Endothelial cell of umbilical vein (primary cell): ENCODE measurements around the gene KRT3. TPM values are rescaled to one million over a fixed set of nuclear protein-coding genes. Genes with fewer than 3 reads are reported as not detected.

Experiments
- BruUV-seq: library from RNA; stranded (reverse); fragments of 400-500 nt; replicated peaks from 2 replicates; lab custom pipeline; 2021; lab: Mats Ljungman, UMichigan
- CTCF ChIA-PET: fragments of 300-600, 350-600 bp; sonication (Branson Sonifier 250); formaldehyde crosslinking; loops from one replicate; lab custom pipeline; 2021; ENCODE audit warnings: antibody characterized with exemption, inconsistent platforms; lab: Charles Lee
- POLR2A ChIA-PET: fragments of 300-600, 350-600 bp; sonication (Branson Sonifier 250); formaldehyde crosslinking; loops from one replicate; lab custom pipeline; 2021; ENCODE audit warnings: antibody characterized with exemption, inconsistent platforms; lab: Charles Lee
- DNase-seq: peaks from one replicate; pipeline ENCODE4 v3.0.0-alpha.2; 2011; ENCODE audit warnings: low read depth, low spot score
- FAIRE-seq: peaks from 2 replicates; lab custom pipeline; 2011; peaks lifted over from hg19 to GRCh38; lab: Jason Lieb, UNC
- H2AFZ ChIP-seq: 2 replicates; pipeline ENCODE4 v1.6.0; 2012; ENCODE audit warnings: low read depth, low read length, control low read depth, inconsistent platforms
- H3K27ac ChIP-seq: 2 replicates; pipeline ENCODE4 v1.5.1; 2011; ENCODE audit warnings: low read depth, mild to moderate bottlenecking, control low read depth, low read length, moderate library complexity; ENCODE audit not compliant: insufficient read depth
- H3K27me3 ChIP-seq, 2 experiments: 2 replicates each; pipeline versions ENCODE4 v1.6.0 to v1.6.1; 2011; ENCODE audit warnings: low read length in 2 of 2, mixed read lengths in 1 of 2; ENCODE audit not compliant: control insufficient read depth in 2 of 2, insufficient read depth in 2 of 2
- H3K36me3 ChIP-seq, 2 experiments: 2 replicates in 1 of 2; 3 replicates in 1 of 2; pipeline ENCODE4 v1.5.1; 2011; ENCODE audit warnings: low read length in 2 of 2, mild to moderate bottlenecking in 1 of 2, moderate library complexity in 1 of 2; ENCODE audit not compliant: control insufficient read depth in 2 of 2, insufficient read depth in 2 of 2; ENCODE audit errors: extremely low read depth in 1 of 2
- H3K4me1 ChIP-seq: 3 replicates; pipeline ENCODE4 v1.5.1; 2011; ENCODE audit warnings: mild to moderate bottlenecking, low read length; ENCODE audit not compliant: control insufficient read depth, insufficient read depth; ENCODE audit errors: extremely low read depth
- H3K4me2 ChIP-seq: 2 replicates; pipeline ENCODE4 v1.6.1; 2011; ENCODE audit warnings: low read length, control low read depth, mixed read lengths; ENCODE audit not compliant: insufficient read depth
- H3K4me3 ChIP-seq, 3 experiments: fragments of 200-600 bp in 1 of 3; sonication (generic), shearing (Covaris generic) in 1 of 3; replicated peaks in 1 of 3; 2 replicates each; pipeline ENCODE4 v1.5.1; 2011 to 2016; ENCODE audit warnings: control low read depth in 3 of 3, low read length in 3 of 3, mild to moderate bottlenecking in 2 of 3, inconsistent platforms in 1 of 3, low read depth in 1 of 3, moderate library complexity in 1 of 3; ENCODE audit not compliant: insufficient read depth in 1 of 3
- H3K79me2 ChIP-seq: 2 replicates; pipeline ENCODE4 v1.6.0; 2012; ENCODE audit warnings: low read length, inconsistent platforms; ENCODE audit not compliant: control insufficient read depth, insufficient read depth
- H3K9ac ChIP-seq: replicated peaks from 2 replicates; pipeline ENCODE3; 2011; ENCODE audit warnings: low read length, control low read depth; ENCODE audit not compliant: insufficient read depth; ENCODE audit errors: extremely low read depth
- H3K9me1 ChIP-seq: replicated peaks from 3 replicates; pipeline ENCODE4 v1.6.0; 2011; ENCODE audit warnings: mild to moderate bottlenecking, low read length; ENCODE audit not compliant: control insufficient read depth, insufficient read depth; ENCODE audit errors: extremely low read depth
- H3K9me3 ChIP-seq: replicated peaks from 2 replicates; pipeline ENCODE4 v1.5.1; 2012; ENCODE audit warnings: low read length, inconsistent platforms; ENCODE audit not compliant: control insufficient read depth, insufficient read depth
- H4K20me1 ChIP-seq: replicated peaks from 2 replicates; pipeline ENCODE3; 2011; ENCODE audit warnings: mild to moderate bottlenecking, low read length; ENCODE audit not compliant: control insufficient read depth, insufficient read depth; ENCODE audit errors: extremely low read depth
- EZH2 ChIP-seq: IDR thresholded peaks from 2 replicates; pipeline ENCODE4 v1.6.1; 2012; ENCODE audit warnings: borderline replicate concordance, low read depth, mild to moderate bottlenecking, moderate library complexity, low read length, inconsistent platforms; ENCODE audit not compliant: severe bottlenecking
- FOS ChIP-seq: IDR thresholded peaks from 2 replicates; pipeline ENCODE4 v1.6.1; 2011; ENCODE audit warnings: mild to moderate bottlenecking, low read length, moderate library complexity, borderline replicate concordance; ENCODE audit not compliant: insufficient read depth
- GATA2 ChIP-seq: IDR thresholded peaks from 2 replicates; pipeline ENCODE4 v1.7.0; 2011; ENCODE audit warnings: low read depth, mild to moderate bottlenecking, moderate library complexity, mixed read lengths, low read length; ENCODE audit not compliant: insufficient read length, insufficient read depth
- JUN ChIP-seq: IDR thresholded peaks from 2 replicates; pipeline ENCODE4 v1.6.1; 2011; ENCODE audit warnings: borderline replicate concordance, low read depth; ENCODE audit not compliant: insufficient read length, insufficient read depth
- POLR2A ChIP-seq: IDR thresholded peaks from 2 replicates; pipeline ENCODE4 v1.6.1; 2012; ENCODE audit warnings: low read depth, mild to moderate bottlenecking, control low read depth, low read length
- POLR2AphosphoS5 ChIP-seq: IDR thresholded peaks from 2 replicates; pipeline ENCODE4 v1.6.1; 2012; ENCODE audit warnings: low read depth, mild to moderate bottlenecking, control low read depth, low read length, moderate library complexity; ENCODE audit not compliant: insufficient read depth
- dilution Hi-C: fragments of 300-500 bp; cut with MboI; formaldehyde crosslinking; loops from one replicate; pipeline ENCODE4 v1.15.0; 2019; ENCODE audit warnings: low sequenced_read_pairs; ENCODE audit not compliant: extremely low pct_ligation_motif_present
- intact Hi-C: fragments of 100-400 bp; cut with micrococcal nuclease; formaldehyde crosslinking; loops from one replicate; pipeline ENCODE4 v1.10.0; 2022
- polyA plus RNA-seq, 4 experiments: library from polyadenylated mRNA; depleted of rRNA in 3 of 4; stranded (reverse) in 3 of 4; unstranded in 1 of 4; fragments of >200 nt; gene quantifications; 2 replicates each; pipeline versions ENCODE4 v1.2.1 to v1.2.3, GENCODE V29; 2011 to 2012; ENCODE audit warnings: missing spikeins in 1 of 4
- total RNA-seq: library from RNA; stranded (reverse); gene quantifications from 2 replicates; pipeline ENCODE4 v1.2.3, GENCODE V29; 2021
- TF ChIP-seq, protein P1 (sequence below), 2 donors: IDR thresholded peaks; 1 replicate in 1 of 2; 2 replicates in 1 of 2; pipeline ENCODE4 v1.5.1; 2011; ENCODE audit warnings: low read length in 2 of 2, mild to moderate bottlenecking in 2 of 2, moderate library complexity in 2 of 2, control low read depth in 1 of 2, inconsistent platforms in 1 of 2, low read depth in 1 of 2; ENCODE audit not compliant: insufficient read depth in 1 of 2; ENCODE audit errors: extremely low read depth in 1 of 2
- TF ChIP-seq, protein P2 (sequence below): IDR thresholded peaks from 2 replicates; pipeline ENCODE4 v1.6.1; 2011; ENCODE audit not compliant: insufficient read depth, insufficient read length

The KRT3 gene
- total and polyA plus RNA-seq, 2 donors (not counting 3 experiments of a cell fraction or from before 2014, with no cell fraction given): not detected

DNA sequence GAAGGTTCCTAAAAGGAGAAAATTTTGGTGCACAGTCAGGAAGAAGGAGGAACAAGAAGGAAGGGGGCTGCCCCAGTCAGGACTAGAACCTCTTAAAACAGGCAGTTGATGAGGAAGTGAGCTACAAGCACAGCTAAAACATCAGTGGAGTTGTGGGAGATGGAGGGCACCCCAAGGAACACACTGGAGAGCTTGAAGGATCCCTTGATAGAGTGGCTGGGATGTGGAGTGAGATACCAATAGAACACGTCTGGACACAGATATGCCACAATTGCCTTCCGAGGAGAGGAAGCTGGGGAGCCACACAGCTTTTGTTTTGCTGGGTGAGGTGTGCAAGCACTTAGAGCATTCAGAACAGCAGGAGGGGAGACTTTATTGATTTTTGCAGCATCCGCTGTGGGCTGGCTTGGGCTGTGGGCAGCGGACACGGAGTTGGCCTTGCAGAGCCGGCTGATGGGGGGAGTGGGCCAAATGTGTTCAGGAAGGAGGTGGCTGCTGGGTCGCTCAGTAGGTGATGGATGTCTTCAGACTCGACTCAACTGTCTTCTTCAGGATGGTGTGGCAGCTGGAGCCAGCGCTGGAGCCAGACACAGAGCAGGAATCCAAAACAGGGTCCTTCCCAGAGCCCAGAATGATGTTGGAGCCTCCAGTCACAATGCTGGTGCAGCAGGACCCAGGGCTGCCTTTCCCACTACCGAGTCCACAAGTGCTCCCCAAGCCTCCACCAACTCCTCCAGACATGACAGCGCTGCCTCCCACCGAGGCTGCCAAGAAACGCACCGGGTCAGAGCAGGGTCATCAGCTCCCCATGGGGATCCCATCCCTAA is 42.9 kb upstream of the KRT3 start:
- intact Hi-C loops: no loop called here
- Histone ChIP-seq H3K4me2 (no peak overlapping the region), H3K9ac (no peak overlapping the region), H3K79me2 (no peaks in the 10 kb centered on the region), H3K27me3 (no peaks in the 10 kb centered on the region), H3K4me3 (no peak overlapping the region), H4K20me1 (no peaks in the 10 kb centered on the region), H3K9me1 (no peaks in the 10 kb centered on the region), H3K27ac (no peak overlapping the region), H3K4me1 (peaks cover 4% of the 10 kb centered on the region), H2AFZ (no peak overlapping the region), H3K36me3 (no peaks in the 10 kb centered on the region), H3K9me3 (no peaks in the 10 kb centered on the region)
- ChIA-PET CTCF (interaction anchor here (0.8 to 2.3 kb wide), 3 partner anchors 15 to 32 kb away, joined by 3 to 10 read pairs (median 6); no protein-coding TSS in a partner anchor), POLR2A (no interaction called here)
- BruUV-seq: no TSS peak
- FAIRE-seq: no peak
- no peak for TF ChIP-seq FOS
- TF ChIP-seq GATA2: no peak
- TF ChIP-seq, protein P1, sequence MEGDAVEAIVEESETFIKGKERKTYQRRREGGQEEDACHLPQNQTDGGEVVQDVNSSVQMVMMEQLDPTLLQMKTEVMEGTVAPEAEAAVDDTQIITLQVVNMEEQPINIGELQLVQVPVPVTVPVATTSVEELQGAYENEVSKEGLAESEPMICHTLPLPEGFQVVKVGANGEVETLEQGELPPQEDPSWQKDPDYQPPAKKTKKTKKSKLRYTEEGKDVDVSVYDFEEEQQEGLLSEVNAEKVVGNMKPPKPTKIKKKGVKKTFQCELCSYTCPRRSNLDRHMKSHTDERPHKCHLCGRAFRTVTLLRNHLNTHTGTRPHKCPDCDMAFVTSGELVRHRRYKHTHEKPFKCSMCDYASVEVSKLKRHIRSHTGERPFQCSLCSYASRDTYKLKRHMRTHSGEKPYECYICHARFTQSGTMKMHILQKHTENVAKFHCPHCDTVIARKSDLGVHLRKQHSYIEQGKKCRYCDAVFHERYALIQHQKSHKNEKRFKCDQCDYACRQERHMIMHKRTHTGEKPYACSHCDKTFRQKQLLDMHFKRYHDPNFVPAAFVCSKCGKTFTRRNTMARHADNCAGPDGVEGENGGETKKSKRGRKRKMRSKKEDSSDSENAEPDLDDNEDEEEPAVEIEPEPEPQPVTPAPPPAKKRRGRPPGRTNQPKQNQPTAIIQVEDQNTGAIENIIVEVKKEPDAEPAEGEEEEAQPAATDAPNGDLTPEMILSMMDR (IDR thresholded peaks at IDR 0.05; ENCODE audit: extremely low read depth in 1 of 2, insufficient read depth in 1 of 2, low read depth in 1 of 2, low read length in 2 of 2): no peak
- no peak for TF ChIP-seq POLR2A
- no peak for TF ChIP-seq JUN
- TF ChIP-seq, protein P2, sequence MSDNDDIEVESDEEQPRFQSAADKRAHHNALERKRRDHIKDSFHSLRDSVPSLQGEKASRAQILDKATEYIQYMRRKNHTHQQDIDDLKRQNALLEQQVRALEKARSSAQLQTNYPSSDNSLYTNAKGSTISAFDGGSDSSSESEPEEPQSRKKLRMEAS: no peak
- no peak for TF ChIP-seq EZH2
- no peak for TF ChIP-seq POLR2AphosphoS5
- dilution Hi-C loops: no loop called here
- DNase-seq: no peak
